ENCODE results near the gene SPATA13.
A peak's percentile ranks its signal among the peaks of the same experiment; 100 is the strongest.
"Not testable (repeated sequence)": the region's sequence is repeated elsewhere in the genome, so short reads cannot be mapped to it uniquely, and the experiment has no call there.

The SPATA13 gene

DNA sequence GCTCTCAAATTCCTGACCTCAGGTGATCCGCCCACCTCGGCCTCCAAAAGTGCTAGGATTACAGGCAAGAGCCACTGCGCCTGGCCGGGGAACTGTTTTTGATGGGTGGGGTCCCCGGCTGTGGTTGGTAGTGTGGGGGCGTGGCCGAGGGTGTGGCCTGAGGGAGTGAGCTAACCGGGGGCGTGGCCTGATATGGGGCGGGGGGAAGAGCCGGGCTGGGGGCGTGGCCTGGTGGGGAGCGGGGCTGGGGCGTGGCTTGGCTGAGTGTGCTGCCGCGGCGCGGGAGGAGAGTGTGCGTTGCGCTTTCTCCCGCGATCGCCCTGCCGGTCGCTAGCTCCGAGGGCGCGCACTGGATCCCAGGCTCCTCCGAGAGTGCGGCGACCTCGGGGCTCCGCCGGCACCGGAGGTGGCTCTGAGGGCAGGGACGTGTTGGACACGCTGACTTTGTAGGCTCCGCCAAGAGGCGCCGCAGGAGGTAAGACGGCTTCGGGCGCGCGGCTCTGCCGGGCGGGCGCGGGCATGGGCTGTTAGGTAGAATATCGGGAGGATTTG is at the start of gene SPATA13:
Gene SPATA13, plus strand, starts transcription at position 263 of the 552 bp plus-strand sequence. CDS start 62,210 bp downstream, outside the sequence.
- FAIRE-seq (peak; percentile 71), DNase-seq (ENCODE audit: low spot score) (peak; percentile 66)

DNA sequence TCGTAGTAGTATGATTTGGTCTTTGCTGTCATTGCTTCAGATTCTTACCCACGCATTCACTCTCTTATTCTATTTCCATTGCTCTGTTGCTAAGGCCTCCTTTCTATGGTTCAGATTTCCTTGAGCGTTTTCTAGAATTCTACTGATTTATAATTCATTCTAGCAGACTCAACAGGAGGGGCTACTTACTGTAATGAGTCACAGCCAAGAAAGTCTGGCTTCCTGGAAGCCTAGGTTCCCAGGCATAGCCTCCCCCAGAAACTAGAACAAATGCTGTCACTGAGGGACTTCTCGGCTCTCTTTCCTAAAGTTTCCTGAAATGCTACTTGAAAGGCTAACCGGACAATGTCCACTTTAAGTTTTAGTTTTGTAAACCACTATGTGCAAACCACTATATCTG is 47.7 kb upstream of the SPATA13 start:
- DNase-seq (ENCODE audit: low spot score) (no peak), FAIRE-seq (no peak)

DNA sequence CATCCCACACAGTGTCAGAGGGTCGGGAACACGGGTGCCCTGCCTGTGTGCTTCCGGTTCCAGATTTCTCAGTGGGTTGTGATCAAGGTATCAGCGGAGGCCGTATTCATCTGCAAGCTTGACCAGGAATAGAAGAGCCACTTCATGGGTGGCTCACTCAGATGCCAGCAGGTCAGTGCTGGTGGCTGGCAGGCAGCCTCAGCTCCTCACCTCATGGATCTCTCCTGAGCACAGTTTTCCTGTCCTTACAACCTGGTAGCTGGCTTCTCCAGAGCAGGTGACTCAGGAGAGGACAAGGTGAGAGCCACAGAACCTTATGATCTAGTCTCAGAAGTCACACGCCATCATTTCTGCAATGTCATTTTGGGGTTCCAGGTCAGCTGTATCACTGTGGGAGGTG is 44.8 kb upstream of the SPATA13 start:
- FAIRE-seq, result no peak
- DNase-seq (ENCODE audit: low spot score), result no peak

DNA sequence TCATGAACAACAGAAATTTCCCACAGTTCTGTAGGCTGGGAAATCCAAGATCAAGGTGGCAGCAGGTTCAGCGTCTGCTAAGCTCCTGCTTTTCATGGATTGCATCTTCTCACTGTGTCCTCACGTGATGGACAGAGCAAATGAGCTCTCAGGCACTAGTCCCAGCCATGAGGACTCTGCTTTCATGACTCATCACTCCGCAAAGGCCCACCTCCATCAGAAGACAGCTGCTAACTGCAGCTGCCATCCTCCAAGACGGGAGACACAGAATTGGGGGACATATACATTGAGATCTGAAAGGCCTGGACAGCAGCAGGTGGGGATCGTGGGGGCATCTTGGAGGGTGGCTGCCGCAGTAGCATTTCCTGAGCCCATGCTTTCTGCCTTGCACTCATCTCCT is 44.4 kb upstream of the SPATA13 start:
- no peak for DNase-seq (ENCODE audit: low spot score)
- no peak for FAIRE-seq

DNA sequence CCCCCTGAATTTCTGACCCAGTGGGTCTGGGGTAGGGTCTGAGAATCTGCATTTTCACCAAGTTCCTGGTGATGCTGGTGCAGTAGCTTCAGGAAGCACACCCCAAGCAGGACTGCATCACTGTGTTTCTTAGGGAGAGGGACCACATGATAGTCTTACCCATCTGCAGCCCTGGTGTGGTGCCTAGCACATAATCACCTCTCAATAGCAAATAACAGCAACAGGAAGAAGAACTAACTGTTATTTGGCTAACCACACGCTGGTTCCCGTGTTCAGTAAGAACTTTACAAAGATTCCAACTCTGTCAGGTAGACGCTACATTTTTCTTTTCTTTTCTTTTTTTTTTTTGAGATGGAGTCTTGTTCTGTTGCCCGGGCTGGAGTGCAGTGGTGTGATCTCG is 41.9 kb upstream of the SPATA13 start:
- FAIRE-seq (no peak), DNase-seq (ENCODE audit: low spot score) (no peak)

DNA sequence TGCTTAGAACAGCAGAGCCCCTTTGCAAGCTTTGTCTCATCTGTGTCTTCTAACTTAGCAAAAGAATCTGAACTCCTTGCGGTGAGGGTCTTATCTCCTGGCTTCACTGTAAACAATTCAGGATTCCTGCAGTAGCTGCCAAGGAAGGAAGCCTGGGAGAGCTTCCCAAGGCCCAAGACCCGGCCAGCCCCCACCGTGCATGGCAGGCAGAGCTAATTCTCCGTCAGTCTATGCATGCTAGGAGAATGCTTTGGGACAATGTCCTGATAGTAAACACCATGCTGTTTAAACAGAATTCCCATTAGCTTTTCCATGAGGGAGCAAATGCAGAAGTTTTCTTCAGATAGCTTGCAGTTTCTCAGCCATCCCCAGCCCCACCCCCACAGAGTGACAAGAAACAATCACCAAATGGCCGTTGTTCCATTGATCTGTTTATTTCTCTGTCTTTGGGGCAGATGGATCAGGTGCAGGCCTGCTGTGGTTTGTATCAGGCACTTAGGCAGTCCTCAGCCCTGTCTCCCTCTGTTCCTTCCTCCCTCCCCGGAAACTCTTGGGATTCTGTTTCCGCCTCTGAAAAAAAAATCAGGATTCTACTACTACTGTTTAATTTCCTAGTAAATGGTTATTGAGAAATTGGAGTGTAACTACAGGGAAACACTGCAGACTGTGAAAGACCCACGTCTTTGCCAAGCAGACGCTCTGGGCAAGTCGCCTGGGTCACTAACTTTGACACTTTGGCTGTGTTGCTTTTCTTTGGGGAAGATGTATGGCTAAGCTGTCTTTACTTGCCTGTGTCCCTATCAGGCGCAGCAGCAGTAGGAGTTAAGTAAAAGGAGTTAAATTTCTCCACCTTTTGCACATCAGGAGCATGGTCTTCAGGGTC is 40.7 kb upstream of the SPATA13 start:
- FAIRE-seq (no peak), DNase-seq (ENCODE audit: low spot score) (no peak)

DNA sequence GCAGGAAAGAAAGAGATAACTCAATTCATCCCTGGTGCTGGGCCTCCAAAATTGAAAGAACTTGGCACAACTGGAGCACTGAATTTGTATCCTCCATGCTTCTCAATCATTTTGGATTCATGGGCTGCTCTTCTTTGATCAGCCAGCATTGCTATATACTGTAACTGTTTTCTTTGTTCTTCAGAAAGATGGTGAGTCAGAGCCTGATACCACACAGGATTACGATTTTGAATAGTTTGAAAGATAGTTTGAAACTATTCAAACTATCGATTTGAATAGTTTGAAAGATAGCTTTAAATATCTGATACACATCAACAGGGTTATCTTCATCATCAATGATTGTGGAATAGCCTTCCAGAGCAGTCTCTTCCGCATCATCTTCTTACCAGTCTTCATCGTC is 38.5 kb upstream of the SPATA13 start:
- FAIRE-seq; DNase-seq (ENCODE audit: low spot score): not testable (repeated sequence)

DNA sequence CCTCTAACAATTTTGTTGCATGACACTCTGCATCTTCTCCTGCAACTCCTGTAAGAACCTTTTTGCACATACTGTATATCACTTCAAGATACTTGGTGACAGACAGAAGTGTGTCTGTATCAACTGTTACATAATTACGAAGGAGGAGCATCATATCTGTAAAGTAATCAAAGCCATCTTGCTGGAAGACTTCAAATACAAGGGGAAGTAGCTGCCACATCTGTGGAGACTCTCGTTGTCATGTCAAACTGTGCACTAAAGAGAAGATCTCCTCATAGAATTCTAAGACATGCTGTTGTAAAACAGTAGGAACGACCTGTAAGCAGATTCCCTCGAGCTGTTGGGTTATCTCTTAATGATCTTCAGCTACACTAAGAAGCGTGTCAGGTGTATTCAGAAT is 38.0 kb upstream of the SPATA13 start:
- DNase-seq (ENCODE audit: low spot score) (no peak), FAIRE-seq (no peak)

DNA sequence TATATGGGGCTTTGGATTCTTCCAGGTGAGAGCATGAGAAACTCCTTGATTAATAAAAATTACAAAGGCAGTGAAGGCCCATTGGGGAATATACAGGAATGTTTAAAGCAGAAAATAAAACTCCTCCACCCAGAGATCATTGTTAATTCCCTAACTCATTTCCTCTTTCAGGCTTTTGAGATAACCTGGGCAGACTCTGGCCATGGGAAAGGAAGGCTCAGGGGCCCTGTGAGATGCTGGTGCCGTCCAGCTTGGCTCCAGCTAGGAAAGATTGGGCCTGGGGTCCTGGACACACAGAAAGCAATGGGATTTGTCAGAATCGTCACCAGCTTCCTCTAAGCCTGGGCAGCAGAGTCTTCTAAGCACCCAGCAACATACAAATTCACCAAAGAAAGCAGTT is 36.8 kb upstream of the SPATA13 start:
- FAIRE-seq, result no peak

DNA sequence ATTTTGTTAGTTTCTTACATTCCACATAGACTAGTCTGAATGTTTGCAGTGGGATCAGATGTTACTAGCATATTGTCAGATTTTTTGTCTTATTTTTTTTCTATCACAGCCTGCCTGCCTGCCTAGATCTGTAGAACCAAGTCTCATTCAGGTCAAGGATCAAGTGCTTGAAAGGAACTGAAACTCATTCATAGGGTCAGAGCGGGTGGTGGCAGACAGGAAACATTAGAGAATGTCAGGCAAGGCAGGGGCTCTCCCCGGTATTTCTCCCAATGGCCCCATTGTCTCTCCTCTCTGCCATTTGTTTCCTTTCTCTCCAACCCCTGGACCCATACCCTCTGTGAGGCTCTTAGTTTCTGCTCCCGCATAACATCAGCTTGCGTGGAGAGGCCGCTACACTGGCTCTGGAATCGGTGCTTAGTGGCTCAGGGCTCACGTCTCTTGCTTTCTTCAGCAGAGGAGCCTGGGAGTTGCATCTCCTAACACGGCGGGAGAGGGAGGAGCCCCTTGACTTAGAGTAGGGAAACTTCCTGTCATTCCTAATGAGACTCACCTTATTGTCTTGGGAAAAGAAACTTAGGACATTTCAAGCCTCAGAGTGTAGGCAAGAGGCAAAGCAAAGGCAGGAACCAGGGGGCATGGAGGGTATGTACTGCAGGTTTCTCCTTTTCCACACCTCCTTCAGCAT is 35.6 kb upstream of the SPATA13 start:
- DNase-seq (ENCODE audit: low spot score) (no peak), FAIRE-seq (no peak)

More for the DNA sequence above, 36.8 kb upstream of the SPATA13 start:
- no peak for DNase-seq (ENCODE audit: low spot score)

DNA sequence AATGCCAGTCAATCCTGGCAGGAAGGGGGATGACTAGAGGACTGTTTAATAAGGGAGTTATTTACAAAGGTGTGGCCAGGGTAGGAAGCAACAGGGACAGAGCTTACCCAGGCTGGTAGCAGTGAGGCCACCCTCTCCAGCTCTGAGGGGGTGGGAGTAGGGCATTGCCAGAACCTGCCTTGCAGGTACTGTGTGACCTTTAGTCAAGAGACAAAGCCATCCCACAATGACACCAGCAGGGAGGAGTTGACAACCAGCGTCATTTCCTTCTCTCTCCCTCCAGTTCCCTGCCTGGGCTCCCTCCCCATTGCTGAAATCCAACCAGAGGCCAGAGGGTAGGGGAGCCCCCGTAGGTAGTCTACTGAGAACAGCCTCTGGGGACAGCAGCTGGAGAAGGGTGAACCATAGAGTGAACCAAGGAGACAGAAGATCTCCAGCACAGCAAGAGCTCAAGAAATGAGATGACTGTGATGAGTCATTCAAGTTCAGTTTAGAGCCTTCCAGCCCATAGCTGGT is 33.3 kb upstream of the SPATA13 start:
- DNase-seq (ENCODE audit: low spot score), result no peak
- FAIRE-seq, result no peak

DNA sequence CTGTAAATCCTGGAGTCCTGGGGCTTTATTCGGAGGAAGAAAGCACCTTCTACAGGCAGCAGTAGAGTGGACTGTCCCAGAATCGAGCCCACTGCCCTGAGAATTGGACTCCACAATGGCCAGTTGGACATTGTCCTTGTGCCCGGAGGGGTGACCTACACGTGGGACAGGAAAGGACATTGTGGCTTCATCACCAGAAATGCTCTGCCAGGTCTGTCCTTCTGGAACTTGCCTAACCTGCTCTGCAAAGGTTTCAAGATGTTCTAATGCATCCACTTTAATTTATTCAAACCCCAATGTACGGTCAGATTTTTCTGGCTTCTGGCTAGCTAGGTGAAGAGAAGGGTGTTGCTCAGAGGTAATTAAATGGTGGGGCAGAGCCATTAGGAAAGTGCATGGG is 32.4 kb upstream of the SPATA13 start:
- FAIRE-seq (no peak), DNase-seq (ENCODE audit: low spot score) (no peak)

DNA sequence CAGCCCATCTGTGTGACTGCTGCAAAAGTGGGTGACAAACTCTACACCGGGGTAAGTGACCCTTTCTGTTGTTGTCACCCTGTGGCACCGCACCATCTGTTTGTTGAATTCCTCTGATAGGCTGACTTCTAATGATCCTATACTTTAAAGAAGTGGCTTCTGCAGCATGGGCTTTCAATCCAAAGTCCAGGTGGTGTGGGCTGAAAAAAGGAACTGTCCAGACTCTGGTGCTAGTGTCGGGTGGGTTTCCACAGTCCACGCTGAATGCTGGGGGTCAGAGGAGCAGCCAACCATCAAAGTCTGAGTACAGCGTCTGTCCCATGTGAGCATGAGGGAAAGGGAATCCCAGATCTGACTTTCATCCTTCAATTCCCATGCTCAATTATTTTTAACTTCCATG is 31.6 kb upstream of the SPATA13 start:
- FAIRE-seq (no peak), DNase-seq (ENCODE audit: low spot score) (no peak)

DNA sequence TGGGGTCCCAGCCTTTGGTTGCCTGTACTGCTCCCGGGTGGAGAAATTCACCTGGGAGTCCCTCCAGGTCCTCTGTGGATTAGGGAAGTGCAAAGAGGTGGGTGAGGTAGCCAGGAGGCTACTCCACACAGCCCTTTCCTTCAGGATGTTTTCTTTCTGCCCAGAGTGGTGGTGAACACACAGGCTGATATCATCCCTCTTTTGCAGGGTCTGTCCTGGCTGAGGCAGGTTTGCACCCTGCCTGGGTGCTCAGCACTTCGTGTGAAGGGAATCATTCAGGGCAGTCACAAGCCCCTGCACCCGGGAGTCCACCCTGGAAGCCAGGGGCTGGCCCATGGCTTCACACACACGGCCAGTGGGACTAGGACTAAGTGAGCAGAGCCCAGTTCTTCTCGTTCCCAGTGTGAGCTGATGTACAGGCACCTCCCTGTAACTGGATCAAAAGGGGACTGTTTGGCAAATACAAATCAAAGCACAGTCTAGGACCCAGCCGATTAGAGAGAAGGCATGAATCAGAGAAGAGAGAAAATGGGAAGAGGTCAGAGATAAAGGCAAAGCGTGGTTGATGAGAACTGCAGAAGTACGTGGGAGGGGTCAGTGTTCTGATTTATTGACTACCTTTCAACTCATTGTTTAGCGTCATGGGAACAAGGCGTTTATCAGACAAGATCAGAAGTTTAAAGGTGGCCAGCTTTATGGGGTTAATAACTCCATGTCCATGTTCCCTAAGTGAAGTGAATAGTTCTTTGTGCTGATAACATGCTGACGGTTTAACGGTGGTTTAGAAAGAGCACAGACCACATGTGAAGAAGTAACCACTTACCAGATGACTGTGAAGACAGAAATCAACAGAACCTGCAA is 30.4 kb upstream of the SPATA13 start:
- no peak for FAIRE-seq
- DNase-seq (ENCODE audit: low spot score), result no peak

DNA sequence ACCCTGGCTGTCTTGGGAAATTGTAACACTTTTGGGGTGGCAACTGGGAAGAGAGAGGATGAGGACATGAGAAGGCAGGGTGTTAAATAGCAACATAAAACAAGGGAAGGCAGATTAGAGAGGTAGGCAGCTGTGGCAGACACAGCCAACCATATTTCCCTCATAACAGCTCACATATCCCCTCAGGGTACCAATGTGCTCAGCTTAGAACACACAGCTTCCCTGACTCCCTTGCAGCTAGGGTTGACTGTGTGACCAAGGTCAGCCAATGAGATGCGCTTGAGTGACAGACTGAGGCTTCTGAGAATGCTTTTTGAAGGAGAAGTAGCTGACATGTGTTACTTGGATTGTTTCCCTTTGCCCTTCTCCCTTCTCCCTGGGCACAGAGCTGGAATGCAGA is 28.8 kb upstream of the SPATA13 start:
- DNase-seq (ENCODE audit: low spot score) (no peak), FAIRE-seq (no peak)

DNA sequence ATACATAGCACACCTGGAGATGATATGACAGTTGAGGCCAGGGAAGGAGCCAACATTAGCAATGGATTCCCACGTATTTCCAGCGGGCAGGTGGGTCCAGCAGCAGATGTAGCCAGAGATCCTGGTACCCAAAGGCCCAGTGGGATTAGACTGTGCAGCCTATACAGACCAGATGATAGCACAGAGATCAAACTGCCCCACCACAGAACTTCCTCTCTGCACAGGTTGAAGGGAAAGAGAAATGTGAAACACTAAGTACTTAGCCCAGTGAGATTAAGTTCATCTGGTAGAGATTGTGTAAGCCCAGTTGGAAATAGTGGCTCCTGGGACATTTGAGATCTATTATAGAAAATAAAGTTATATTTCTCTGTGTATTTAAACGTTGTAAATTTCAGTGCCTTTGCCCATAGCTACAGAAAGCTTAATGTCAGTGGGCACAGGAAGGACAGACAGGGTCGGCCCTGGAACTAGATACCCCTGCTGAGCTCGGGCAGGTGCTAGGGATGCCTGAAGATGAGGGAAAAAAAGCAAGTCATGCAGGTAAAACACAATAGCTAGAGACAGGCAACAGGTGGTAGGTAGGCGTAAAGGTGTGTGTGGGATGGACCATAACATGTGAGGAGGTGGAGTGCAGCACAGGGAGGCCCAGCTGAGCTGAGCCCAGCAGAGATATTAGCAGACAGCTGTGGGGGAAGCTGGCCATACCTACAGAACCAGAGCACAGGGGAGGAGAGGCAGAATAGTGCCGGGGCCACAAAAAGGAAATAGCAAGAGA is 27.3 kb upstream of the SPATA13 start:
- DNase-seq (ENCODE audit: low spot score) (no peak), FAIRE-seq (no peak)

DNA sequence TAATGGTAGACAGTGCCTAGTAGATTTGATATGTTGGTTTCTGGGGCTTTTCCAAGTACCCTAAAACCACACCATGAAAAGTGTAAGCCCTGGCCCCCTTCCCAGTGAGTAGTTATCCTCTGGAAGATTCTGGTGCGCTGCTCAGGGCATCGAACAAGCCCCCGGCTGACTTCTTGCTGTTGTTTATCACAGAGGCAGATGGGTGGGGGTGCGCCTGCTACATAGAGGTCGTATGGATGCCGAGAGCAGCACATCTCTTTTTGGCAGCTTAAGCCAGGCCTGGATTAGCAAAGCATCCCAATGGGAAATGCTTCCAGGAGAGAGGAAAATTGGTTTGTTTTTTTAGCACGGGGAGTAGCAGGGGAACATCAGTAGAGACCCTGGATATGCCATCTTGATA is 26.3 kb upstream of the SPATA13 start:
- FAIRE-seq (no peak), DNase-seq (ENCODE audit: low spot score) (no peak)

DNA sequence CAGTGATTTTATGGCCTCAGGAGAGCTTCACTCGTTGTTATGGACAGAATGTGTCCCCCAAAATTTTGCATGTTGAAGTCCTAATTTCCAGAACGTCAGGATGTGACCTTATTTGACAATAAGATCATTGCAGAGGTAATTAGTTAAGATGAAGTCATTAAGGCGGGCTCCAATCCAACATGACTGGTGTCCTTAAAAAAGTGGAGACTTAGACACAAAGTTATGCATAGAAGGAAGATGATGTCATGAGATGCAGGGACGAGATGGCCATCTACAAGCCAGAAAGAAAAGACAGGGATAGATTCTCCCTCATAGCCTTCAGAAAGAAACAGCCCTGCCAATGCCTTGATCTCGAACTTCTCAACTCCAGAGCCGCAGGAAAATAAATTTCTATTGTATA is 25.8 kb upstream of the SPATA13 start:
- DNase-seq (ENCODE audit: low spot score) (no peak), FAIRE-seq (no peak)

DNA sequence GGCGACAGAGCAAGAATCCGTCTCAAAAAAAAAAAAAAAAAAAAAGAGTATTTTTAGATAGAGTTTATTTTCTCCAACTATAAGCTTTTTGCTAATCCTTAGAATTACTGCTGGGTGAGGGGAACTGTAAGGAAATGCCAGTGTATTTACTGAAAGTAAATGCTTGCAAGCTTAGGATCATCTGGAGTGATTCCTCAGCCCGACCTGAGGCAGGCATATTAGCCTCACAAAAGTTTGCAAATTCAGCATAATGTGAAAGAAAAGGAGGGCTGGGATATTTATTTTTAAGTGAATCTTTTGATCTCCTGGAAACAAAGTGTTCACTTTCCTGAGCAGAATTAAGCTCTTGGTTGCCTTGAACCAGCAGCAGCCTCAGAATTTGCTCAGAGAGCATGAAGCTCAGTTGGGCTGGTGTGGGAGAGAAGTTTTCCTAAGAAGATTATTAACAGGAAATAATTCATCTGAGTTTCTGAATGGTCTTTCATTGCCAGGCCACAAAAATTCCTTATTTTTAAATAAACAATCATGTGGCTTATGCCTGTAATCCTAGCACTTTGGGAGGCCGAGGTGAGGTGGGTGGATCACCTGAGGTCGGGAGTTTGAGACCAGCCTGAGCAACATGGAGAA is 24.7 kb upstream of the SPATA13 start:
- peak; percentile 4 for DNase-seq (ENCODE audit: low spot score)
- FAIRE-seq, result no peak

DNA sequence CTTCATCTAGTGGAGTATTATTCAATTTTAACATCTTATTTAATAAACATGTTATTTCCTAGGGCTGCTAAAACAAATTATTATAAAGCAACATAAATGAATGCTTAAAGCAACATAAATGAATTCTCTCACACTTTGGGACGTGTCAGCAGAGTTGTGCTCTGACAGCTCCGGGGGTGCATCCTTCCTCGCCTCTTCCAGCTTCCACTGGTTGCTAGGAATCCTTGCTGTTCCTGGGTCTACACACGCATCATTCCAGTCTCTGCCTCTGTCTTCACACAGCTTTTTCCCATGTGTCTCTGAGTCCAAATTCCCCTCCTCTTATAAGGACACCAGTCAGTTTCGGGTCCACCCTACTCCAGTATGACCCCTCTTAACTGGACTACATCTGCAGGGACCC is 21.6 kb upstream of the SPATA13 start:
- no peak for DNase-seq (ENCODE audit: low spot score)
- no peak for FAIRE-seq

All from RCC 7860 (cell line).